Left renal pelvis (tissue), 4 donors: Measurements from ENCODE around the gene VPS35. TPM values are rescaled to one million over a fixed set of nuclear protein-coding genes. Genes with fewer than 3 reads are reported as not detected.
"Not testable (repeated sequence)": the region's sequence is repeated elsewhere in the genome, so short reads cannot be mapped to it uniquely, and the experiment has no call there.

ENCODE experiments used
- DNase-seq, 4 donors: peaks; one replicate each; pipeline ENCODE4 v3.0.0-alpha.2; 2013; ENCODE audit warnings: low read depth in 4 of 4, low spot score in 3 of 4
- polyA plus RNA-seq, 4 donors: library from polyadenylated mRNA; unstranded; fragments of 120-200 nt; gene quantifications; one replicate each; pipeline ENCODE4 v1.2.1, GENCODE V29; 2013; ENCODE audit not compliant: insufficient read length in 4 of 4

Gene VPS35
- polyA plus RNA-seq, 4 donors: 102 to 163 (median 146) TPM

DNA sequence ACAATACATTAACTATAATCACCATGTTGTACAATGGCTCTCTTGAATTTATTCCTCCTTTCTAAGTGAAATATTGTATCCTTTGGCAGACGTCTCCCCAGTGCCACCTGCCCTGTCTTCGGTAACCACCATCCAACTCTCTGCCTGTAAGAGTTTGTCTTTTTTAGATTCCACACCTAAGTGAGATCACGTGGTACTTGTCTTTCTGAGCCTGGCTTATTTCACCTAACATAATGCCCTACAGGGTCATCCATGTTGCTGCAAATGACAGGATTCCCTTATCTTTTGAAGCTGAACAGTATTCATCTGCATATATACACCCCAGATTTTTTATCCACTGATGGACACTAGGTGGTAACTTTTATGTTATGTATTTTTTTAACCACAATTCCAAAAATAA lies 24.7 kb upstream of the VPS35 start:
- DNase-seq: no peak

DNA sequence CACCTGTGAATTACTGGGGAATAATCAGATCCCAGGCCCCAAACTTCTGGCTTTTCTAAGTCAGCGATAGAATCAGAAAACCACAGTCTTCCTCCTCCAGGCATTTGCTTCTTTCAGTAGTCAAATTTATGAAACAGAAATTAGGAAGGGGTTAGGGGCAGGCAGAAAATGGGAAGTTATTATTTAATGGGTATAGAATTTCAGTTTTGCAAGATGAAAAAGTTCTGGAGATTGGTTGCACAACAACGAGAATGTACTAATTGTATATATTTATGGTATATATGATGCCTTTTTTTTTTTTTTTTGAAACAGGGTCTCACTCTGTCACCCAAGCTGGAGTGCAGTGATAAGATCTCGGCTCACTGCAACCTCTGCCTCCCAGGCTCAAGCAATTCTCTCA lies 23.9 kb upstream of the VPS35 start:
- no peak for DNase-seq

DNA sequence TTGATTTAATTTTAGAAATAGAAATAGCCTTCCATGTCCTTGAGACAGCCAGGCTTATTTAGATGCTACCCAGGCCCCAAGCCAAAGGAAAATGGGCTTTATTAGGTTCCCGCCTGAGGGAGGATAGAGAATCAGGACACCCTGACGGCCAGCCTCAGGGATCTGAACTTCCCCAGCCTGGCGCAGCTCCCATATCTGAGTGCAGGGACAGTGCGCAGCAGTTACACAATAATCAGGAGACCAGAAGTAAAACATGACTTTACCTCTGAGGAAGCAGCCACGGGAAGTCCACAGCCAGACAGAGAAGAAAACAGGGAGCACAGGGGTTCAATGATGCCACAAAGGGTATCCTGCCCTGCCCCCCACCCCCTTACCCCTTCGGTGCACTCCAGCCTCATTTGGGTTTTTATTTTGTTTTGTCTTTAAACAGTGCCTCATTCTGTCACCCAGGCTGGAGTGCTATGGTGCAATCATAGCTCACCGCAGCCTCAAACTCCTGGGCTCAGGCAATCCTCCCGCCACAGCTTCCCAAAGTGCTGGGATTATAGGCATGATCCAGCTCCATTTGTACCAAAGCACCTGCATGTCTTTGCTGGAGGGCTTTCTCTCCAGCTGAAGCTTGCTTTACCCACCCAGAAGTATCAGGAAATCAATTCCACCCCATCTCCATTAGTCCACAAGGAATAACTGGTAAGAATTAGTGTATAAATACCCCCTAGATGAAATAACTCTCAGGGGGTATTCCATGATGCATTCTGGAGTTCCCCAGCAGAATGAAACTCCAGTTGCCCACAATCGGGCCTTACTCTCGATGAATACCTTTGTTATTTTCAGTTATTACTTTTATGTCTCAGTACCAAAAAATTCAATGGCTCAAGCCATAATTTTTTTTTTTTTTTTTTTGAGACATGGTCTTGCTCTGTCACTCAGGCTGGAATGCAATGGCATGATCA lies 22.4 kb upstream of the VPS35 start:
- no peak for DNase-seq

DNA sequence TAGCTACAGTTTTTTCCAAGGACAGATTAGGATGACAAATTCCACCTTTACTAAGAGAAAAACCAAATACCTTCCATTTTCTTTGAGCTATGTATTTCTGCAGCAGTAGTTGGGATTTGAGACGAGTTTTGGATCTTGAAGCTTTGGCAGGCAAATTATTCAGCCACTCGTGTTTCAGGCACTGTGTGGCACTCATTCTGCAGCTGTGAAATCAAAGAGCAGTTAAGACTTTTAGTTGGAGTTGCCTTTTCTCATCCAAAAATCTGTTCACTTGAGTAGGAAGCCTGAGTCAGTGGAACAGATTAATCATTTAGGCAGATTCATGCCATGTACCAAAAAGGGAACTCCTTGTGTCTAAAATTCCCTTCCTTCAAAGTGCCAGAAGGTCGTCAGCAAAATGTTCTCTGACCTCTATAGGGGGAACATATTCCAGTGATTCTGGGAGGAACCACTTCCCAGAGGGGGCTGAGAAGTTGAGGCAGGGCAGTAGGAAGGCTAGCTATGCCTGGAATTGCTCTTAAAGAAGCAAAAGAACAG lies 20.6 kb upstream of the VPS35 start:
- no peak for DNase-seq

DNA sequence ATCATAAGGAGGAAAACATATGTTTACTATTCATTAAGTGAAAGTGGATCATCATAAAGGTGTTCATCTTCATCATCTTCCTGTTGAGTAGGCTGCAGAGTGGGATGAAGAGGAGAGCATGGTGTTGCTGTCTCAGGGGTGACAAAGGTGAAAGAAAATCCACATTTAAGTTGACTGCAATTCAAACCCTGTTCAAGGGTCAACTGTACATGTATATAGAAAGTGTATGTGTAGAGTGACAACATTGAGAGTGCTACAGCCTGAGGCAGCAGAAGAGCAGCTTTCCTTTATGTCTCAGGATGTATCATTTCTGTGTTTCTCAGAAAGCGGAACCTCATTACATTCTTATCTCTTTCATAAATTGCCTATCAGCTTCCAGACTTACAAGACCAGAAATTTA lies 17.7 kb upstream of the VPS35 start:
- DNase-seq: no peak

DNA sequence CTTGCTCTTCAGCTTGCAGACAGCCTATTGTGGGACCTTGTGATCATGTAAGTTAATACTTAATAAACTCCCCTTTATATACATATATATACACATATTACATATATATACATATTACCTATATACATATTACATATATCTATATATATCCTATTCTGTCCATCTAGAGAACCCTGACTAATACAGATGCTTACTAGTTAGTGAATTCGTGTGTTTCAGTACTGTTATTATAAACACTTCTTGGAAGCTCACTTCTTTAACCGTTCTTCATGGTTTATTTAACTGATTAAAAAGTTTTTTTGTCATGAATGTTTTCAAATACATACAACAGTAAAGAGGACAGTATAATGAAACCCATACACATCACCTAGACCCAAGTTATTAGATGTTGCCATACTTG lies 13.1 kb upstream of the VPS35 start:
- no peak for DNase-seq

DNA sequence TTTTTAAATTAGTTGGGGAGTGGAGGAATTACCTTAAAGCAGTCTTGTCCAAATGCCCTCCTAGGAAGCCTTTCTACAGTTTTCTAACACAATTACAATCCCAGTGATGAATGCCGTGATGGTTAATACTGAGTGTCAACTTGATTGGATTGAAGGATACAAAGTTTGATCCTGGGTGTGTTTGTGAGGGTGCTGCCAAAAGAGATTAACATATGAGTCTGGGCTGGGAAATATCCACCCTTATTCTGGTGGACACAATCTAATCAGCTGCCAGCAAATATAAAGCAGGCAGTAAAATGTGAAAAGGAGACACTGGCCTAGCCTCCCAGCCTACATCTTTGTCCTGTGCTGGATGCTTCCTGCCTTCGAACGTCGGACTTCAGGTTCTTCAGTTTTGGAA lies 12.6 kb upstream of the VPS35 start:
- no peak for DNase-seq

DNA sequence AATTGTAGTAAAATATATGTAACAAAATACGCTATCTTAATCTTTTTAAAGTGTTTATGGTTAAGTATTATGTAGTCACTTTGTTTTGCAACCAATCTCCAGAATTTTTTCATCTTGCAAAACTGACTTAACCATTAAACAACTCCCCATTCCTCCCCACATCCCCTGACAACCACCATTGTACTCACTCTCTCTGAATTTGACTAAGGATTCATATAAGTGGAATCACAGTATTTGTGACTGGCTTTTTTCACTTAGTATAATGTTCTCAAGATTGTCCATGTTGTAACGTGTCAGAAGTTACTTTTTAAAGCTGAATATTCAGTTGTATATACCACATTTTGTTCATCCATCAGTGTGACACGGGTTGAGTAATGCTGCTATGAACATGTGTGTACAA lies 11.1 kb upstream of the VPS35 start:
- no peak for DNase-seq

DNA sequence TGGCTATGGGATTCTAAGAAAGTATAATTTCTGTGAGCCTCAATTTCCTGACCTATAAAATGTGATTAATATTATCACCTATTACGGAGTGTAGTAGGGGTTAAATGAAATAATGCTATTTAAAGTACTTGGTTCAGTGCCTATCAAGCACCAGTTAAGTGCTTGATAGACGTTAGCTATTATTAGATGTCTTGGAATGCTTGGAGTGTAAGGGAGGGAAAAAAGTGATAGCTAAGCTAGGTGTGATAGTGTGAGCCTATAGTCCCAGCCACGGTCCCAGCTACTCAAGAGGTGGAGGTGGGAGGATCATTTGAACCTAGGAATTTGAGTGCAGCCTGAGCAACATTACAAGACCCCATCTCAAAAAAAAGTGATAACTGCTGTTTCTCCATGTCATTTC lies 8.0 kb upstream of the VPS35 start:
- no peak for DNase-seq

DNA sequence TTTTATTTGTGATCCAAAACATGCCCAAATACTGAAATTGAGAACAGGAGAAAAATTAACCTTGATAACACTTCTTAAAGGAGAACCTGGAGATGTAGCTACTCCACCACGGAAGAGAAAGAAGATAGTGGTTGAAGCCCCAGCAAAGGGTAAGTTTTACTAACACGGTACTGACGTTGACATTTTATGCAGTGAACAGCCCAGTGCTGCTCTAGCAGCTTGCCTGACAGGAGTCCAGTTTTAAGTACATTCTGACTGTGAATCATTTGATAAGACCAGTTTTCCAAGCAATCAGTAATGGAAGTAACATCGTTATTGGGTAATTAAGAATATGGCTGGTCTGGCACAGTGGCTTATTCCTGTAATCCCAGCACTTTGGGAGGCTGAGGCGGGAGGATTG lies 7.0 kb upstream of the VPS35 start:
- no peak for DNase-seq

DNA sequence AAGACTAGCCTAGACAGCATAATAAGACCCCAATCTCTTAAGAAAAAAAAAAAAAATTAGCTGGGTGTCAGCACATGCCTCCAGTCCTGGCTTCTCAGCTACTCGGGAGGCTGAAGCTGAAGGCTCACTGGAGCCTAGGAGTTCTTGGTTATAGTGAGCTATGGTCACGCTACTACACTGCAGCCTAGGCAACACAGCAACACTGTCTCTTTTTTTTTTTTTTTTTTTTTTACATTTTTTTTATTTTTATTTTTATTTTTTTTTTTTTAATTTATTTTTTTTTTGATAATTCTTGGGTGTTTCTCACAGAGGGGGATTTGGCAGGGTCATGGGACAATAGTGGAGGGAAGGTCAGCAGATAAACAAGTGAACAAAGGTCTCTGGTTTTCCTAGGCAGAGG lies 4.6 kb upstream of the VPS35 start:
- DNase-seq: no peak

DNA sequence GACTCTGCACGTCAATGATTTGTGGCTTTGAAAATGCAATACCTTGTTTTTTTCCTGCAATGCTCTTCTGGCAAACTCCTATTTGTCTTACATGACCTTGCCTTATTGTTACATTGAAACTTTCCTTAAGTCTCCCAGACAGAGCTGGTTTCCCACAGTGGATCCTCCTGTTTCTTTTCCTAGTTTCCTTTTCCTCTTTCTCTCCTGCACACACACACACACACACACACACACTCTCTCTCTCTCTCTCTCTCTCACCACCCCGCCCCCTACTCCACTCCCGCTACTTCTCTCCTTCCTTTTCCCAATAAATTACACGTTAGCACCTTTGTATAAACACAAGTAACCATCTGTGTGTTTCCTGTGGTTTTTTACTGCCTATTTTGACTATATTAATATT lies 2.7 kb upstream of the VPS35 start:
- DNase-seq: no peak

DNA sequence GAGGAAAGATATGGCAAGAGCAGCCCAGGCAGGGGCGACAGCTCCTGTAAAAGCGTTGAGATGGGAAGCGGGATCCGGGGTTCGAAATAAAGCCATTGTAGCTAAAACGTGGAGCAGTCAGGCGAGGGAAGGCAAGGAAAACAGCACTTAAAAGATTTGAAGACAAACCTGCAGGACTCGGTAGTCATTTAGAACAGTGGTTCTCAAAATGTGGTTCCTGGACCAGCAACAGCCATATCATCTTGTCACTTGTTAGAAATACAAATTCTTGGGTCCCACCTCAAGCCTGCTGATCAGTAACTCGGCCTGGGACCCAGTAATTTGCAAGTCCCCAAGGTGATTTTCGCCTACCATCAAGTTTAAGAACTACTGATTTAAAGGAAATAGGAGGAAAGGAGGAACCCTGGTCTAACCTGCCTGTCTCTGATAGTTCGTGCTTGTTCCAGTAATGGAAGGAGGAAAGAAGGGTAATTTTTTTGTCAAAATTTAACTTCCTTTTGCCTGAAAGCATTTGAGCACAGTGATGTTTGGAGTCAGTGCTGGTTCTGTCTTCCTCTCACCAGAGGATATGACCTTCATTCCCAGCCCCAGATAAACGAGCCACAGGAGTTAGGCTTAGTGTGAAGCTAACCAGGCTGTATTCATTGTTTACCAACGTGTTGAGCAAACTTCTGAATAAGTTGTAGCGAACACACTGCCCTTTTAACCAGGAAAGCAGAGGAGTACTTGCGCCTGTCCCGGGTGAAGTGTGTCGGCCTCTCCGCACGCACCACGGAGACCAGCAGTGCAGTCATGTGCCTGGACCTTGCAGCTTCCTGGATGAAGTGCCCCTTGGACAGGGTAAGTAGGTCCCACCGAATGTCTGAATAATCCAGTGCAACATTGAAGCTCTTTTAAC lies 1.6 kb upstream of the VPS35 start:
- no peak for DNase-seq

DNA sequence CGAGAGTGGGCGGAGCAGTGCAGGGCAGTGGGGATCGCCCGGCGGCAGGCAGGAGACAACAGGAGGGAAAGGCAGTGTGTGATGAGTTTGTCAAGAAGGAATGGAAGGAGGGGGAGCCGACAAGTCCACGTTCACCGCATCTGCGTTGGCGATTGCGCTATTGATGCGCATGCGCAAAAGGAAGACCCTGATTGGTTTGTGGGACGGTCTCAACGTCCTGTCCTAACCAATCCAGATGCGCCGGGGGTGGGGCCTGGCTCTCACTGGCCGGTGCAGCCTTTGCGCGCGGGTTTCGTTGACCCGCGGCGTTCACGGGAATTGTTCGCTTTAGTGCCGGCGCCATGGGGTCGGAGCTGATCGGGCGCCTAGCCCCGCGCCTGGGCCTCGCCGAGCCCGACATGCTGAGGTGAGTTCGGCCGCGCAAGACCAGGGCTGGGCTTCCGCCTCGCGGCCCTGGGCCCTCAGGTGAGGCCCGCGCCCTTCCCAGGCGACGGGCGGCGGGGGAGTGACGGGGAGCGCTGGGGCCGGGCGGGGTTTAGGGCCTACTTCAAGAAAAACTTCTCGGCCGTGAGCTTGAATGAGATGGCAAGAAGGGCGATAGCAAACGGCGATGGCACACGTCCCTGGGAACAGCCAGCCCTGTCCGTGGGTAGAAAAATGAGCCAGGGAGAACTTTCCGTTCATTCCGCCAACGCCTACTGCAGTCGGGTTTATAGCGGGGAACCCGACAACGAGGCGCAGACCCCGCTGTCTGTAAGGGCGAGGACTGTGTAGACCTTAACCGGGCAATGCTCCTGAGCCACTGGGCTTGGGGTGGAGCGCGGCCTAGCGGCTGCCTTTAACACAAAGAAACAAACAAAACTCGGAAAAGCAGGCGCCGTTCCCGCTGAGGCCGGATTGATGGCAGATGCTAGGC lies 645 bp upstream of the VPS35 start, which contains the start of gene ORC6:
ORC6 (plus strand) TSS at position 295 of the 916 bp plus-strand sequence; CDS start at position 342, 47 bp downstream.
- DNase-seq: peak; percentile 36 to 94 (median 92)

DNA sequence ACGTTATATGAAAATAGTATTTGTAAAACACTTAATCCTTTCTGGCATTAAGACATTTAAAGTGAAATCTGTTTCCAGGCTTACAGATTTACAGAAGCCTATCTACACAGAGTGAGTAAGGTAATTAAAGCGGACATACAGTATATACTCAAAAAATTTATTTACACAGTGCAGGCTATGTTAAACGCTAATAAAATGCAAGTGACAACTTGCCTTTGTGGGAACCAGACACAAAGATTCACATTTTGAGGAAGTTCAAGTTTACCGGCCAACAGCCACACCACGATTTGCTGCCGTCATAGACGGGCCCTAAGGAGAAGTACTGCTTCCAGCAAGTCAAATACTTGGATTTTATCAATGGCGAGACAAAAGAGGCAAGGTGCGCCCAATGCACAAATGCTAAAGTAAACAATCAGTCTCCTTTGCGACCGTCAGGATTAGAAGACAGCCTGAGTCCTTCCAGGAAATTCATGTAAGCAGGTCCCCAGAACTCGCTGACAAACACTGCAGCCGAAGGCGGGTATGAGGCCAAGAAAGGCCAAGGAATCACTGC lies 801 bp downstream of the VPS35 start:
- no peak for DNase-seq

DNA sequence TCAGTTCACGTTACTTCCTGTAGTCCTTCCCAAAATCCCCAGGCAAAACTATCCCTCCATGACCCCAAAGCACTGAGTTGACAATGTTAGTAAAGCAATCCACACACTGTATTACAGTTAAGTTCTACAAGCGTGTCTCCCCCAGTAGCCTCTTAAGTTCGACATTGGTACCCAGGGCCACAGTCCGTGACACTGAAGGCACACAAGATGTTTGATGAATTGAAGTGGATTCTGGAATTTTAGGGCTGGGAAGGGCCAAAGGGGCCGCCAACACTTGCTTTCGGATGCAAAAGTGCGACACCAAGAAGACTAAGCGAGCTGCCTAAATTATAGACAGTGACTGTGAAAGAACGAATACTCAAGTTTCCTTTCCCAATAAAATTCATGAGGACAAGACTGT lies 1.5 kb downstream of the VPS35 start:
- DNase-seq: no peak

DNA sequence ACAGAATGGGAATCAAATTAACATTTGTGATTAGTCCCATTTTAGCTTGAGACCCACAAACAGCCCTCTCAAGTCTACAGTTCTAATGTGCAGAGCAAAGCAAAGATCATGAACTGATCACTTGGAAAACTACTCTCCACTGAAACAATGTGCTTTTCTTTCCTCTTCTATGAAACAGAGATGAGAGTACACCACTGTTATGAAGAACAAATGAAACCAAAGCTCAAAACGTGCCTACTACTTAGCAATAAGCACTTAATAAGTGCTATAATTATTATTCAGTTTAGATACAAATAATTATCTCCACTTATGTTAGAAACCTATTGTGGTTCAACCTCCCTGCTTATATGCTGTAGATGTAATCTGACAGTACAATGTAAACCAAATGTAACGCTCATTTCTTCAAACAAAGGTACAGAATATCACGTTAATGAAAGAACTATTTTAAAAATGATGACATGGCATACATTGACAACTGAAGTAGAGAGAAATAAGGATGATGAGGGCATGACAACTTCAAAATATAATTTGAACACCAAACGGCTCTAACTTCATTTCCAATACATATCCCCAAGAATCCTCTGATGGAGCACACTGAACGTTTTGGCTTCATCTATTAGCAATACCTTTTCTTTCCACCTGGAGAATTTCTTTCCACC lies 2.0 kb downstream of the VPS35 start:
- no peak for DNase-seq

DNA sequence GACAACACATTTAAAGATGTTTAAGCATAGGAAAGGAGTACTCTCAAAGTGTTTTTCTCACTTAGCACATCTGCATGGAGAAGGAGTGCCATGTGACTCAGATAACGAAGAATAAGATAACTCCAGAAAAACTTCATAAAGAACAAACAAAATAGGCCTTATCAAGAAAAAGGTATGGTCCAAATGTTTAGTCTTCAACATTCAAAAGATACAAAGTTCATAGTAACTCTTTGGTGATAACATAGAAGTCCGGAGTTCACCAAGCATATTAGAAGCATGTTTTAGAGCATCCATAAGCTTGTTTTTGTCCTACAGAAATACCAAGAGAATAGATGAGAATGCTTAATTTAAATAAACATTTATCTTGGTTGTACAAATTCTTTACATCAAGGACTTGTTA lies 7.1 kb downstream of the VPS35 start:
- not testable (repeated sequence) for DNase-seq

DNA sequence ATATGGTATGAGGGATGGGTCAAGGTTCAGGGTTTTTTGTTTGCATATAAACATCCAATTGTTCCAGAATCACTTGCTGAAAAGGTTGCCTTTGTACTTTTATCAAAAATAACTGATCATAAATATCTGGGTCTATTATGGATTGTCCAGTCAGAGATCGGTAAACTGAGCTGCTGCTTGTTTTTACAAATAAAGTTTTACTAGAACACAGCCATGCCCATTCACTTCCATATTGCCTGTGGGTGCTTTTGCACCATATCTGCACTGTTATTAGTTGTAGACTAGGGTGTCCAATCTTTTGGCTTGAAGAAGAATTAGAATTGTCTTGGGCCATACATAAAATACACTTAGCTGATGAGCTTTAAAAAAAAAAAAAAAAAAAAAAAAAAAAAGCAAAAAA lies 11.0 kb downstream of the VPS35 start:
- not testable (repeated sequence) for DNase-seq
